Smooth muscle cell (in vitro differentiated cells): Measurements from ENCODE around the gene KCNAB1. TPM values are rescaled to one million over a fixed set of nuclear protein-coding genes. Genes with fewer than 3 reads are reported as not detected.
A peak's percentile ranks its signal among the peaks of the same experiment; 100 is the strongest.

Experiments used
- DNase-seq: peaks from one replicate; lab custom pipeline; 2025; ENCODE audit not compliant: unreplicated experiment; lab: John Stamatoyannopoulos, UW
- H2AFZ ChIP-seq: fragments of 200-600 bp; sonication (generic); 2 replicates; pipeline ENCODE4 v1.6.0; 2016; ENCODE audit warnings: antibody characterized with exemption, low read depth, mild to moderate bottlenecking
- H3F3A ChIP-seq: fragments of 200-600 bp; sonication (generic); 2 replicates; pipeline ENCODE4 v1.6.0; 2017; ENCODE audit warnings: antibody characterized with exemption, low read depth
- H3K27ac ChIP-seq: fragments of 200-600 bp; sonication (generic); 2 replicates; pipeline ENCODE4 v1.5.1; 2016; ENCODE audit warnings: low read depth, mild to moderate bottlenecking
- H3K27me3 ChIP-seq: fragments of 200-600 bp; sonication (generic); 2 replicates; pipeline ENCODE4 v1.6.1; 2016; ENCODE audit warnings: low read depth, mild to moderate bottlenecking
- H3K36me3 ChIP-seq: fragments of 200-600 bp; sonication (generic); 2 replicates; pipeline ENCODE4 v1.5.1; 2016; ENCODE audit warnings: low read depth
- H3K4me1 ChIP-seq: fragments of 200-600 bp; sonication (generic); 2 replicates; pipeline ENCODE4 v1.5.1; 2016; ENCODE audit warnings: low read depth
- H3K4me2 ChIP-seq: fragments of 200-600 bp; sonication (generic); 2 replicates; pipeline ENCODE4 v1.6.0; 2016; ENCODE audit warnings: mild to moderate bottlenecking
- H3K4me3 ChIP-seq: fragments of 200-600 bp; sonication (generic); 2 replicates; pipeline ENCODE4 v1.5.1; 2016; ENCODE audit warnings: mild to moderate bottlenecking
- H3K79me2 ChIP-seq: fragments of 200-600 bp; sonication (generic); 2 replicates; pipeline ENCODE4 v1.6.0; 2016; ENCODE audit warnings: low read depth, mild to moderate bottlenecking
- H3K9ac ChIP-seq: fragments of 200-600 bp; sonication (generic); 2 replicates; pipeline ENCODE4 v1.6.0; 2016; ENCODE audit warnings: low read depth
- H3K9me3 ChIP-seq: fragments of 200-600 bp; sonication (generic); replicated peaks from 2 replicates; pipeline ENCODE4 v1.5.1; 2016; ENCODE audit warnings: low read depth
- H4K20me1 ChIP-seq: fragments of 200-600 bp; sonication (generic); 2 replicates; pipeline ENCODE4 v1.6.0; 2016; ENCODE audit warnings: low read depth
- CTCF ChIP-seq: fragments of 200-600 bp; sonication (generic); IDR thresholded peaks from 2 replicates; pipeline ENCODE4 v1.5.1; 2017; ENCODE audit warnings: borderline replicate concordance, mild to moderate bottlenecking, antibody characterized with exemption; ENCODE audit not compliant: insufficient read depth, poor library complexity, severe bottlenecking
- WGBS: methylation state at CpG from one replicate; pipeline ENCODE4 v1.1.7; 2016; ENCODE audit warnings: low lambda C conversion rate; 5-methylcytosine and 5-hydroxymethylcytosine counted together
- polyA plus RNA-seq: library from polyadenylated mRNA; unstranded; fragments of >200 nt; fragmentation: Nextera tagmentation; extraction: Ambion mirVana; gene quantifications from 2 replicates; pipeline ENCODE4 v1.2.1, GENCODE V29; 2016
- total RNA-seq: library from RNA; depleted of rRNA; stranded (reverse); fragments of >200 nt; gene quantifications from 2 replicates; pipeline ENCODE4 v1.2.3, GENCODE V29; 2014

KCNAB1 gene
- total and polyA plus RNA-seq, 2 experiments from 2014 or later, result 0.36 to 1.0 TPM

- WGBS, result 43% methylated on average over 1 of the region's 1 CpG
Observed at GRCh38 chr3:156448300-156448699, 327.9 kb downstream of the KCNAB1 start.

GRCh38 chr3:156449710-156450574 is 329.6 kb downstream of the KCNAB1 start:
- H3F3A ChIP-seq, result no peaks in the 10 kb centered on the region
- peak; percentile 52 for TF ChIP-seq CTCF
- WGBS, result 60% methylated on average over 2 of the region's 2 CpGs
- DNase-seq, result no peak
- no peak overlapping the region for H3K27ac ChIP-seq
- H2AFZ ChIP-seq, result no peak overlapping the region
- H3K4me1 ChIP-seq, result no peaks in the 10 kb centered on the region
- no peaks in the 10 kb centered on the region for H3K79me2 ChIP-seq
- H4K20me1 ChIP-seq, result no peaks in the 10 kb centered on the region
- no peaks in the 10 kb centered on the region for H3K9me3 ChIP-seq
- no peak overlapping the region for H3K4me3 ChIP-seq
- no peak overlapping the region for H3K9ac ChIP-seq
- H3K27me3 ChIP-seq, result no peaks in the 10 kb centered on the region
- H3K36me3 ChIP-seq, result no peaks in the 10 kb centered on the region
- no peak overlapping the region for H3K4me2 ChIP-seq

More at GRCh38 chr3:156448300-156448699, 327.9 kb downstream of the KCNAB1 start:
- Histone ChIP-seq H4K20me1 (no peaks in the 10 kb centered on the region), H3K9ac (no peak overlapping the region), H3K4me2 (no peak overlapping the region), H3K9me3 (no peaks in the 10 kb centered on the region), H3K4me3 (no peak overlapping the region), H3K36me3 (no peaks in the 10 kb centered on the region), H3K4me1 (no peaks in the 10 kb centered on the region), H3K27me3 (no peaks in the 10 kb centered on the region), H2AFZ (no peak overlapping the region), H3K79me2 (no peaks in the 10 kb centered on the region), H3F3A (no peaks in the 10 kb centered on the region), H3K27ac (no peak overlapping the region)
- TF ChIP-seq CTCF, result peak; percentile 42
- DNase-seq, result no peak

GRCh38 chr3:156455839-156456238 is 335.5 kb downstream of the KCNAB1 start:
- H3K27me3 ChIP-seq, result no peaks in the 10 kb centered on the region
- WGBS, result 79% methylated on average over 4 of the region's 4 CpGs
- H2AFZ ChIP-seq, result peak overlapping the region; percentile 11
- H3K36me3 ChIP-seq, result no peaks in the 10 kb centered on the region
- no peak overlapping the region for H3K4me2 ChIP-seq
- H3K79me2 ChIP-seq, result no peaks in the 10 kb centered on the region
- no peak overlapping the region for H3K4me3 ChIP-seq
- TF ChIP-seq CTCF, result no peak
- no peaks in the 10 kb centered on the region for H3K9me3 ChIP-seq
- H3K27ac ChIP-seq, result peak overlapping the region; percentile 84
- no peak overlapping the region for H3K9ac ChIP-seq
- DNase-seq, result no peak
- H3F3A ChIP-seq, result no peaks in the 10 kb centered on the region
- H3K4me1 ChIP-seq, result peaks cover 6% of the 10 kb centered on the region
- H4K20me1 ChIP-seq, result no peaks in the 10 kb centered on the region
